Psoas muscle (tissue), 8 donors: ENCODE data around the gene IL17RC. TPM values are rescaled to one million over a fixed set of nuclear protein-coding genes. Genes with fewer than 3 reads are reported as not detected.
"Not testable (repeated sequence)": the region's sequence is repeated elsewhere in the genome, so short reads cannot be mapped to it uniquely, and the experiment has no call there.

Experiments
- ATAC-seq, 4 donors: fragments of 200-7000 bp; cut with Tn5 transposase; one replicate each; pipeline ENCODE4 v1.9.1; 2020; ENCODE audit warnings: moderate library complexity in 3 of 4, mild to moderate bottlenecking in 2 of 4
- DNase-seq, 2 donors: peaks; one replicate each; pipeline ENCODE4 v3.0.0-alpha.2; 2020
- H3K27ac ChIP-seq: fragments of 200-600 bp; one replicate; pipeline ENCODE4 v1.8.0; 2022
- H3K27me3 ChIP-seq, 3 donors: fragments of 200-600 bp in 1 of 3; one replicate each; pipeline versions ENCODE4 v1.6.1 to v1.8.0; 2013 to 2022; ENCODE audit warnings: low read length in 2 of 3, mild to moderate bottlenecking in 2 of 3, moderate library complexity in 1 of 3; ENCODE audit not compliant: insufficient read depth in 3 of 3
- H3K36me3 ChIP-seq, 2 donors: fragments of 200-600 bp in 1 of 2; one replicate each; pipeline versions ENCODE4 v1.6.1 to v1.8.0; 2013 to 2022; ENCODE audit warnings: low read depth in 1 of 2, mild to moderate bottlenecking in 1 of 2, moderate library complexity in 1 of 2; ENCODE audit not compliant: insufficient read depth in 1 of 2
- H3K4me1 ChIP-seq: fragments of 200-600 bp; one replicate; pipeline ENCODE4 v1.8.0; 2022
- H3K4me3 ChIP-seq: fragments of 200-600 bp; one replicate; pipeline ENCODE4 v1.8.0; 2022; ENCODE audit warnings: mild to moderate bottlenecking
- H3K9me3 ChIP-seq: fragments of 200-600 bp; one replicate; pipeline ENCODE4 v1.8.0; 2022
- CTCF ChIP-seq: fragments of 200-600 bp; IDR thresholded peaks from one replicate; pipeline ENCODE4 v1.8.0; 2022; ENCODE audit warnings: antibody characterized with exemption
- WGBS, 3 donors: extraction: QIAGEN DNeasy Blood & Tissue Kit; methylation state at CpG; one replicate each; pipeline versions ENCODE4 v1.1.6 to v1.1.7; 2013; 5-methylcytosine and 5-hydroxymethylcytosine counted together
- intact Hi-C, 2 donors: fragments of 100-400 bp; cut with DNase I; formaldehyde crosslinking; loops; one replicate each; pipeline versions ENCODE4 v1.11.0 to v1.14.2; 2022
- polyA plus RNA-seq, 3 donors: library from polyadenylated mRNA; stranded (reverse); fragments of 200-250 nt; gene quantifications; one replicate each; pipeline ENCODE4 v1.2.3, GENCODE V29; 2013
- total RNA-seq, 4 donors: library from RNA; stranded (reverse); fragmentation: NEBNext Ultra II Directional in 2 of 4; extraction: Animal tissue kit (Norgen Biotek cat#: 25700) in 2 of 4; gene quantifications; one replicate each; pipeline versions ENCODE4 v1.2.1 to v1.2.4, GENCODE V29; 2021 to 2023
- donor health status: healthy with polysubstance abuse.
- donor health status: DM: no; HTN: no; CAD: no; lungs with moderate emphysema.
- donor health status: Bipolar disorder and iron deficiency.
- donor health status: healthy.
- donor health status: DM: yes; HTN: yes; CAD: no.
- donor health status: DM: no; HTN: no; CAD: no.
- donor health status: DM: no; HTN: no; CAD: no.
- donor health status: DM: yes; HTN: yes; CAD: no.

IL17RC gene
- total and polyA plus RNA-seq, 7 donors: 10.4 to 27.0 (median 14.9) TPM

GRCh38 chr3:9897408-9898372 is 19.2 kb upstream of the IL17RC start:
- DNase-seq (no peak), ATAC-seq (peak; percentile 26 to 78 (median 54))
- Histone ChIP-seq H3K27me3 (no peaks in the 10 kb centered on the region), H3K27ac (no peak overlapping the region), H3K4me1 (peaks cover 10% of the 10 kb centered on the region), H3K36me3 (peaks cover 5 to 17% of the 10 kb centered on the region in 2 donors), H3K9me3 (no peaks in the 10 kb centered on the region), H3K4me3 (no peak overlapping the region)
- intact Hi-C loops: no loop called here
- TF ChIP-seq CTCF: no peak
- 50 to 74% (median 70%) methylated on average over 4 of the region's 4 CpGs for WGBS, 3 donors

GRCh38 chr3:9898467-9899241 is 18.2 kb upstream of the IL17RC start:
- Histone ChIP-seq H3K27ac (no peak overlapping the region), H3K36me3 (peaks cover 0 to 7% of the 10 kb centered on the region in 2 donors), H3K27me3 (no peaks in the 10 kb centered on the region), H3K4me1 (peaks cover 10% of the 10 kb centered on the region), H3K9me3 (no peaks in the 10 kb centered on the region), H3K4me3 (no peak overlapping the region)
- 71 to 75% (median 74%) methylated on average over 8 of the region's 8 CpGs for WGBS, 3 donors
- intact Hi-C loops: no loop called here
- DNase-seq: no peak
- no peak for TF ChIP-seq CTCF
- ATAC-seq: no peak

GRCh38 chr3:9899289-9899791 is 17.6 kb upstream of the IL17RC start:
- H3K27me3 ChIP-seq: no peaks in the 10 kb centered on the region
- H3K27ac ChIP-seq: no peak overlapping the region
- no peaks in the 10 kb centered on the region for H3K9me3 ChIP-seq
- H3K4me1 ChIP-seq: peaks cover 6% of the 10 kb centered on the region
- peaks cover 0 to under 1% of the 10 kb centered on the region in 2 donors for H3K36me3 ChIP-seq
- intact Hi-C loops: no loop called here
- no peak overlapping the region for H3K4me3 ChIP-seq
- TF ChIP-seq CTCF: no peak
- ATAC-seq: no peak
- 63 to 75% (median 71%) methylated on average over 3 of the region's 3 CpGs for WGBS, 3 donors
- no peak for DNase-seq

GRCh38 chr3:9900965-9901415 is 15.9 kb upstream of the IL17RC start:
- H3K27ac ChIP-seq, intact Hi-C loops, H3K4me1 ChIP-seq, DNase-seq, H3K36me3 ChIP-seq, H3K4me3 ChIP-seq, H3K9me3 ChIP-seq, ATAC-seq, H3K27me3 ChIP-seq: not testable (repeated sequence)
- WGBS, 3 donors: 90 to 96% (median 91%) methylated on average over 6 of the region's 6 CpGs

- DNase-seq (no peak), ATAC-seq (no peak)
- Histone ChIP-seq H3K9me3 (no peaks in the 10 kb centered on the region), H3K4me3 (no peak overlapping the region), H3K27ac (no peak overlapping the region), H3K4me1 (peaks cover 6% of the 10 kb centered on the region), H3K27me3 (no peaks in the 10 kb centered on the region), H3K36me3 (no peaks in the 10 kb centered on the region)
- TF ChIP-seq CTCF: no peak
- intact Hi-C loops: no loop called here
- 79 to 85% (median 82%) methylated on average over 5 of the region's 5 CpGs for WGBS, 3 donors
These were observed 14.9 kb upstream of the IL17RC start for GRCh38 chr3:9901967-9902366.
